Activated CD8-positive, alpha-beta T cell treated with anti-CD3 and anti-CD28 coated beads for 36 hours (primary cell): ENCODE results near the gene CNNM1. TPM values are rescaled to one million over a fixed set of nuclear protein-coding genes. Genes with fewer than 3 reads are reported as not detected.

Experiments
- ATAC-seq: fragments of 200-7000 bp; cut with Tn5 transposase; one replicate; pipeline ENCODE4 v1.10.0; 2021; ENCODE audit warnings: mild to moderate bottlenecking, moderate library complexity
- CTCF ChIA-PET: fragments of 350-600 bp; sonication (Branson Sonifier 250); formaldehyde crosslinking; loops from one replicate; lab custom pipeline; 2021; ENCODE audit warnings: antibody characterized with exemption; lab: Charles Lee
- POLR2A ChIA-PET: fragments of 350-600 bp; sonication (Branson Sonifier 250); formaldehyde crosslinking; loops from one replicate; lab custom pipeline; 2021; ENCODE audit warnings: antibody characterized with exemption; lab: Charles Lee
- DNase-seq: peaks from one replicate; pipeline ENCODE4 v3.0.0-alpha.2; 2020
- H3K27ac Mint-ChIP-seq: one replicate; pipeline ENCODE4 v1.8.0; 2021; ENCODE audit warnings: mild to moderate bottlenecking, mixed read lengths
- H3K27me3 Mint-ChIP-seq: one replicate; pipeline ENCODE4 v1.8.0; 2021; ENCODE audit warnings: mixed read lengths
- H3K36me3 Mint-ChIP-seq: one replicate; pipeline ENCODE4 v1.8.0; 2021; ENCODE audit warnings: low read depth, mixed read lengths
- H3K4me1 Mint-ChIP-seq: one replicate; pipeline ENCODE4 v1.8.0; 2021; ENCODE audit warnings: low read depth, mixed read lengths
- H3K4me3 Mint-ChIP-seq: one replicate; pipeline ENCODE4 v1.8.0; 2021; ENCODE audit warnings: mild to moderate bottlenecking, moderate library complexity, mixed read lengths
- H3K9me3 Mint-ChIP-seq: one replicate; pipeline ENCODE4 v1.8.0; 2021; ENCODE audit warnings: mixed read lengths
- intact Hi-C: fragments of 100-400 bp; cut with micrococcal nuclease; formaldehyde crosslinking; loops from one replicate; pipeline ENCODE4 v1.10.0; 2022
- total RNA-seq, 2 experiments: library from RNA; stranded (reverse); gene quantifications; one replicate each; pipeline ENCODE4 v1.2.3, GENCODE V29; 2021
- TF ChIP-seq, protein P1 (sequence below): fragments of 200-600 bp; IDR thresholded peaks from one replicate; pipeline ENCODE4 v1.8.0; 2022; ENCODE audit warnings: antibody characterized with exemption, mild to moderate bottlenecking

CNNM1 gene
- total RNA-seq, 2 experiments from 2014 or later = 0.83 to 1.2 TPM

DNA sequence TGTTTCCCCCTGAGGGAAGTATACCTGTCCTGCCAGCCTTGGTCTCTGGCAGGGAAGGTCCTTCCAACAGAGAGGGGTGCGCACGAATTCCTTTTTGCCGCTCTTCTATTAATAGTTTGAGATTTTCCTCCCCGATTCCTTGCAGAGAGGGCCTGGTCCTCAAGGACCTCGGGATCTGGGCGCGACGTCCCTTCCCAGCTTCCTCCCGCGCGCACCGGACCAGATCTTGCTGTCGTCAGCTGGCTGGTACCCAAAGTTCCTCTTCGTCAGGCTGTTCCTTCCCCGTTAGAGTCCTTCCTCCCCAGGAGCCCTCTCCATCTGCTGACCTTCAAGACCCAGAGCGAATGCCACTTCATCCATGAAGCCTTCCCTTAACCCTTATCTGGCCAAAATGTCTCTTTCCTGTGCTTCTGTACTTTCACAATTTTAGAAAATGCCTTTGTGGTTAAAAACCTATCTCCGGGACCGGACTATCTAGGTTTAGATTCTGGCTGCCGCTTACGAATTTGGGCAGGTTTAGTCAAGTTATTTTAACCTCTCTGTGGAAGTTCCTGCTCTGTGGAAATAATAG, 102.1 kb downstream of the CNNM1 start:
- DNase-seq (peak; percentile 29), ATAC-seq (no peak)
- no peaks in the 10 kb centered on the region for H3K9me3 Mint-ChIP-seq
- ChIA-PET CTCF (interaction anchor here (1.5 to 2.0 kb wide), 4 partner anchors 39 to 301 kb away, joined by 5 to 8 read pairs (median 6); partner anchors contain the start of genes COX15 and CUTC), POLR2A (interaction anchor here (1.2 to 2.8 kb wide), 6 partner anchors 9 to 301 kb away, joined by 3 to 37 read pairs (median 6); partner anchors contain the start of genes COX15, CUTC and SLC25A28)
- TF ChIP-seq, protein P1, sequence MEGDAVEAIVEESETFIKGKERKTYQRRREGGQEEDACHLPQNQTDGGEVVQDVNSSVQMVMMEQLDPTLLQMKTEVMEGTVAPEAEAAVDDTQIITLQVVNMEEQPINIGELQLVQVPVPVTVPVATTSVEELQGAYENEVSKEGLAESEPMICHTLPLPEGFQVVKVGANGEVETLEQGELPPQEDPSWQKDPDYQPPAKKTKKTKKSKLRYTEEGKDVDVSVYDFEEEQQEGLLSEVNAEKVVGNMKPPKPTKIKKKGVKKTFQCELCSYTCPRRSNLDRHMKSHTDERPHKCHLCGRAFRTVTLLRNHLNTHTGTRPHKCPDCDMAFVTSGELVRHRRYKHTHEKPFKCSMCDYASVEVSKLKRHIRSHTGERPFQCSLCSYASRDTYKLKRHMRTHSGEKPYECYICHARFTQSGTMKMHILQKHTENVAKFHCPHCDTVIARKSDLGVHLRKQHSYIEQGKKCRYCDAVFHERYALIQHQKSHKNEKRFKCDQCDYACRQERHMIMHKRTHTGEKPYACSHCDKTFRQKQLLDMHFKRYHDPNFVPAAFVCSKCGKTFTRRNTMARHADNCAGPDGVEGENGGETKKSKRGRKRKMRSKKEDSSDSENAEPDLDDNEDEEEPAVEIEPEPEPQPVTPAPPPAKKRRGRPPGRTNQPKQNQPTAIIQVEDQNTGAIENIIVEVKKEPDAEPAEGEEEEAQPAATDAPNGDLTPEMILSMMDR = no peak
- H3K36me3 Mint-ChIP-seq = peaks cover 14% of the 10 kb centered on the region
- peak overlapping the region; percentile 100 for H3K4me3 Mint-ChIP-seq
- H3K4me1 Mint-ChIP-seq = peaks cover 33% of the 10 kb centered on the region
- no peaks in the 10 kb centered on the region for H3K27me3 Mint-ChIP-seq
- intact Hi-C loops = loop anchor here (2.0 to 10.0 kb wide), 2 partner anchors 124 to 190 kb away; partner anchors contain the start of gene SLC25A28
- peak overlapping the region; percentile 99 for H3K27ac Mint-ChIP-seq

DNA sequence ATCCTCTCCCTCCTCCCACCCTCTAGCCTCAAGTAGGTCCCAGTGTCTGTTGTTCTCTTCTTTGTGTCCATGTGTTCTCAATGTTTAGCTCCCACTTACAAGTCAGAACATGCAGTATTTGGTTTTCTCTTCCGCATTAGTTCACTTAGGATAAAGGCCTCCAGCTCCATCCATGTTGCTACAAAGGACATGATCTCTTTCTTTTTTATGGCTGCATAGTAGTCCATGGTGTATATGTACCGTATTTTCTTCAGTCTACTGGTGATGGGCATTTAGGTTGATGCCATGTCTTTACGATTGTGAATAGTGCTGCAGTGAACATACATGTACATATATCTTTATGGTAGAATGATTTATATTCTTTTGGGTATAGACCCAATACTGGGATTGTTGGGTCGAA, 102.9 kb downstream of the CNNM1 start:
- DNase-seq (no peak), ATAC-seq (no peak)
- TF ChIP-seq, protein P1 = no peak
- Mint-ChIP-seq H3K27me3 (no peaks in the 10 kb centered on the region), H3K9me3 (no peaks in the 10 kb centered on the region), H3K27ac (peak overlapping the region; percentile 22), H3K4me1 (peaks cover 33% of the 10 kb centered on the region), H3K4me3 (peak overlapping the region; percentile 100), H3K36me3 (peaks cover 14% of the 10 kb centered on the region)
- CTCF ChIA-PET = interaction anchor here (1.6 kb wide), 1 partner anchor 181 kb away, joined by 8 read pairs; no protein-coding TSS in a partner anchor
- intact Hi-C loops = loop anchor here (10.0 kb wide), 1 partner anchor 123 kb away; no protein-coding TSS in a partner anchor
- POLR2A ChIA-PET = interaction anchor here (2.8 kb wide), 1 partner anchor 188 kb away, joined by 37 read pairs; the partner anchor contains the start of gene SLC25A28

DNA sequence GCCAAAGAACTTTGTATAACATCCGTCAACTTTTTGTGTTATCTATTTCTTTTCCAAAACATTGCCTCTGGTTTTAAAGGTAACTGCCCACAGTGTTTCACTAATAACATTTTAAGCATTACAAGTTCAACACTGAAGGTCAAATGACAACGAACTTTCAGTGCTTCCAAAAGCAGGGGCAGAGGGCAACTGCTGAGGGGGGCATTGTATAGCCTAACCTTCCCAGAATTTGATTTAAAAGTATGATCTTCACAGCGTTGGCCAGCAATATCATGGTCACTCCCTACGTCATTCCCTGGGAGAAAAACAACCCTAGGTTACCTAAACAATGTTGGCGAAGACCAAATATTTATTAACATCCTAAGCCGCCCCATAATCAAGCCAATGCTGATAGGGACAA, 103.7 kb downstream of the CNNM1 start:
- Mint-ChIP-seq H3K36me3 (peaks cover 14% of the 10 kb centered on the region), H3K27ac (no peak overlapping the region), H3K4me1 (peaks cover 31% of the 10 kb centered on the region), H3K9me3 (no peaks in the 10 kb centered on the region), H3K27me3 (no peaks in the 10 kb centered on the region), H3K4me3 (no peak overlapping the region)
- no peak for ATAC-seq
- DNase-seq = no peak
- intact Hi-C loops = loop anchor here (10.0 kb wide), 1 partner anchor 122 kb away; no protein-coding TSS in a partner anchor
- ChIA-PET POLR2A (no interaction called here), CTCF (interaction anchor here (1.6 kb wide), 1 partner anchor 180 kb away, joined by 8 read pairs; no protein-coding TSS in a partner anchor)
- TF ChIP-seq, protein P1 = no peak

DNA sequence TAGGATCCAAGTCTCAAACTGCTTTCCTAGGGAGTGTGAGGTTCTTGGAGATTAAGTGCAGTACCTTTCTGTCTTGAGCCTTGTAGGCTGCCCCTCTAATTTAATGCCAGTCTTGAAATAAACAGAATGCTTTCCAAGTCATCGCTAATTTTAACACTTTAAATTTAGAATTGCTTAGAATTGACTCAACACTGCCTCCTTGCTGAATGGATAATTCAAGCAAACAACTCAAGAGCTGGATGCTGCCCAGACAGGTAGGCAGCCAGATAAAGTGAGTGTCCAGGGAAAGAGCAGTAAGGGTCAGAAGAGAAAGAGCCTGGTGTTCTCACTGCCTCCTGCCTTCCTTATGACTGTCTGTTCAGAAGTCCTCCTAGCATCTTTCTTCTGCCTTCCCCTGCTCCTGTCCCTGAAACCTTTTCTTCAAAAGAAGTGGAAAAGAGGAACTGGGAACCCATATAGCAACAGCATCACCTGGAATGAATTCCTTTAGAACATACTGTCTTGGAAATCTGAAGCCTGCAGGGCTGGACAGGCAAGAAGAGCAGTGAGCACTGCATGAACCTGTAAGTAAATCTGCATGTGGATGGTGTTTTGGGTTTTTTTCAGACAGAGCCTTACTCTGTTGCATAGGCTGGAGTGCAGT, 104.3 kb downstream of the CNNM1 start:
- TF ChIP-seq, protein P1 = no peak
- Mint-ChIP-seq H3K36me3 (peaks cover 14% of the 10 kb centered on the region), H3K27me3 (no peaks in the 10 kb centered on the region), H3K27ac (no peak overlapping the region), H3K4me3 (no peak overlapping the region), H3K4me1 (peaks cover 31% of the 10 kb centered on the region), H3K9me3 (no peaks in the 10 kb centered on the region)
- ChIA-PET CTCF (interaction anchor here (0.6 to 4.3 kb wide), 3 partner anchors 16 to 178 kb away, joined by 3 to 64 read pairs (median 46); no protein-coding TSS in a partner anchor), POLR2A (no interaction called here)
- ATAC-seq (no peak), DNase-seq (no peak)
- intact Hi-C loops = loop anchor here (10.0 kb wide), 1 partner anchor 121 kb away; no protein-coding TSS in a partner anchor
